HCT116 (cell line): ENCODE data around the gene TMEM150C. TPM values are rescaled to one million over a fixed set of nuclear protein-coding genes. Genes with fewer than 3 reads are reported as not detected.

Experiments used
- ATAC-seq: fragments of 200-7000 bp; cut with Tn5 transposase; 2 replicates; pipeline ENCODE4 v1.9.1; 2020; ENCODE audit warnings: mild to moderate bottlenecking, moderate library complexity
- BruUV-seq: library from RNA; stranded (reverse); fragments of 400-500 nt; replicated peaks from 2 replicates; lab custom pipeline; 2021; lab: Mats Ljungman, UMichigan
- CTCF ChIA-PET: fragments of 300-600 bp; sonication (Branson Sonifier 250); formaldehyde crosslinking; loops from one replicate; lab custom pipeline; 2021; ENCODE audit warnings: antibody characterized with exemption; lab: Charles Lee
- POLR2A ChIA-PET: fragments of 300-600, 350-600 bp; sonication (Branson Sonifier 250); formaldehyde crosslinking; loops from one replicate; lab custom pipeline; 2021; ENCODE audit warnings: antibody characterized with exemption; lab: Charles Lee
- RAD21 ChIA-PET, 2 experiments: fragments of 300-600 bp; sonication (Branson Sonifier 250); formaldehyde crosslinking; loops; one replicate each; lab custom pipeline; 2023; ENCODE audit warnings: low total read pairs in 2 of 2; ENCODE audit not compliant: uncharacterized antibody in 2 of 2, unreplicated experiment in 2 of 2, low non-redundant PET in 1 of 2; lab: Charles Lee
- DNase-seq: peaks from one replicate; pipeline ENCODE4 v3.0.0-alpha.2; 2010; ENCODE audit warnings: low read depth, low spot score
- H2AFZ ChIP-seq: fragments of 200-600 bp; shearing (Covaris generic), sonication (generic); 2 replicates; pipeline ENCODE4 v1.6.1; 2017; ENCODE audit warnings: low read depth, mixed run types, mixed read lengths, antibody characterized with exemption, low read length; ENCODE audit not compliant: poor library complexity, severe bottlenecking
- H3K27ac ChIP-seq: 2 replicates; pipeline ENCODE4 v1.5.1; 2012; ENCODE audit warnings: low read depth, low read length
- H3K27me3 ChIP-seq: fragments of 200-600 bp; sonication (generic); 2 replicates; pipeline ENCODE4 v1.6.1; 2016; ENCODE audit warnings: mixed run types, low read length, mixed read lengths; ENCODE audit not compliant: insufficient read depth
- H3K36me3 ChIP-seq, 2 experiments: fragments of 200-500 bp in 1 of 2; fragments of 200-600 bp in 1 of 2; sonication (Bioruptor generic) in 1 of 2; sonication (generic) in 1 of 2; 2 replicates each; pipeline versions ENCODE4 v1.5.1 to v1.6.1; 2014 to 2016; ENCODE audit warnings: low read length in 2 of 2, inconsistent platforms in 1 of 2, mixed read lengths in 1 of 2, mixed run types in 1 of 2; ENCODE audit not compliant: insufficient read depth in 2 of 2, control insufficient read depth in 1 of 2
- H3K4me1 ChIP-seq, 2 experiments: fragments of 200-600 bp in 1 of 2; sonication (generic) in 1 of 2; 2 replicates each; pipeline versions ENCODE4 v1.5.1 to v1.6.1; 2012 to 2017; ENCODE audit warnings: low read length in 2 of 2, inconsistent platforms in 1 of 2, mild to moderate bottlenecking in 1 of 2, mixed read lengths in 1 of 2, mixed run types in 1 of 2, moderate library complexity in 1 of 2; ENCODE audit not compliant: insufficient read depth in 2 of 2, control insufficient read depth in 1 of 2
- H3K4me2 ChIP-seq: fragments of 200-600 bp; sonication (generic); 2 replicates; pipeline ENCODE4 v1.6.1; 2017; ENCODE audit warnings: mixed run types, low read length, mixed read lengths
- H3K4me3 ChIP-seq, 2 experiments: fragments of 200-600 bp in 1 of 2; sonication (generic) in 1 of 2; replicated peaks in 1 of 2; 2 replicates each; pipeline ENCODE4 v1.5.1; 2011 to 2016; ENCODE audit warnings: low read length in 2 of 2, control low read depth in 1 of 2, low read depth in 1 of 2, mild to moderate bottlenecking in 1 of 2, mixed read lengths in 1 of 2, mixed run types in 1 of 2
- H3K79me2 ChIP-seq: fragments of 200-600 bp; sonication (generic); 2 replicates; pipeline ENCODE4 v1.6.1; 2017; ENCODE audit warnings: mild to moderate bottlenecking, mixed run types, low read length, moderate library complexity, mixed read lengths; ENCODE audit not compliant: insufficient read depth
- H3K9ac ChIP-seq: fragments of 200-600 bp; sonication (generic); 2 replicates; pipeline ENCODE4 v1.6.1; 2016; ENCODE audit warnings: low read length, mixed read lengths
- H3K9me2 ChIP-seq: fragments of 200-600 bp; sonication (generic), shearing (Covaris generic); 2 replicates; pipeline ENCODE4 v1.6.1; 2017; ENCODE audit warnings: mixed run types, mild to moderate bottlenecking, moderate library complexity; ENCODE audit not compliant: insufficient read depth
- H3K9me3 ChIP-seq, 2 experiments: fragments of 200-500 bp in 1 of 2; fragments of 200-600 bp in 1 of 2; sonication (Bioruptor generic) in 1 of 2; sonication (generic) in 1 of 2; 2 replicates each; pipeline ENCODE4 v1.6.1; 2014 to 2017; ENCODE audit warnings: low read length in 2 of 2, mixed read lengths in 2 of 2, inconsistent platforms in 1 of 2, low read depth in 1 of 2, mild to moderate bottlenecking in 1 of 2, mixed run types in 1 of 2, moderate library complexity in 1 of 2; ENCODE audit not compliant: control insufficient read depth in 1 of 2, insufficient read depth in 1 of 2
- H4K20me1 ChIP-seq: fragments of 200-600 bp; sonication (generic), shearing (Covaris generic); 2 replicates; pipeline ENCODE4 v1.6.1; 2017; ENCODE audit warnings: mixed run types, mild to moderate bottlenecking, moderate library complexity; ENCODE audit not compliant: insufficient read depth
- EGR1 ChIP-seq: IDR thresholded peaks from 2 replicates; pipeline ENCODE4 v1.6.1; 2012; ENCODE audit warnings: low read depth
- EZH2 ChIP-seq: fragments of 200-600 bp; sonication (generic); IDR thresholded peaks from 2 replicates; pipeline ENCODE4 v1.6.1; 2017; ENCODE audit warnings: antibody characterized with exemption, mixed run types
- POLR2A ChIP-seq: IDR thresholded peaks from 2 replicates; pipeline ENCODE4 v1.7.0; 2011; ENCODE audit warnings: borderline replicate concordance; ENCODE audit not compliant: insufficient read depth, insufficient read length; ENCODE audit errors: extremely low read depth
- POLR2AphosphoS5 ChIP-seq: IDR thresholded peaks from 2 replicates; pipeline ENCODE4 v1.6.1; 2011; ENCODE audit warnings: mild to moderate bottlenecking, low read depth, low read length, moderate library complexity
- RAD21 ChIP-seq: IDR thresholded peaks from 2 replicates; pipeline ENCODE4 v1.6.1; 2012; ENCODE audit warnings: low read depth, mild to moderate bottlenecking
- SIN3A ChIP-seq: IDR thresholded peaks from 2 replicates; pipeline ENCODE4 v1.6.1; 2012; ENCODE audit warnings: low read depth
- SP1 ChIP-seq: IDR thresholded peaks from 2 replicates; pipeline ENCODE4 v1.6.1; 2012; ENCODE audit warnings: low read depth
- SRF ChIP-seq: IDR thresholded peaks from 2 replicates; pipeline ENCODE4 v1.6.1; 2012; ENCODE audit warnings: low read depth
- TCF7L2 ChIP-seq: IDR thresholded peaks from 2 replicates; pipeline ENCODE4 v1.7.0; 2011; ENCODE audit warnings: borderline replicate concordance, inconsistent platforms; ENCODE audit not compliant: insufficient read depth, insufficient read length; ENCODE audit errors: extremely low read depth
- YY1 ChIP-seq: IDR thresholded peaks from 2 replicates; pipeline ENCODE4 v1.6.1; 2011; ENCODE audit warnings: low read length, low read depth, moderate library complexity, mild to moderate bottlenecking; ENCODE audit not compliant: insufficient replicate concordance; ENCODE audit errors: extremely low read depth
- ZFX ChIP-seq: fragments of 450-650 bp; IDR thresholded peaks from 2 replicates; pipeline ENCODE4 v1.6.1; 2017
- ZNF274 ChIP-seq: fragments of 200-500 bp; sonication (Bioruptor generic); IDR thresholded peaks from 2 replicates; pipeline ENCODE4 v1.6.1; 2014; ENCODE audit warnings: mild to moderate bottlenecking, low read depth, low read length, inconsistent platforms
- intact Hi-C: fragments of 100-400 bp; cut with micrococcal nuclease; formaldehyde crosslinking; loops from 2 replicates; pipeline ENCODE4 v1.10.0; 2022
- total RNA-seq: library from RNA; stranded (reverse); gene quantifications from one replicate; pipeline ENCODE4 v1.2.1, GENCODE V29; 2021; ENCODE audit not compliant: unreplicated experiment
- TF ChIP-seq, protein P1 (sequence below): IDR thresholded peaks from 2 replicates; pipeline ENCODE4 v1.6.1; 2012; ENCODE audit warnings: low read depth
- TF ChIP-seq, protein P2 (sequence below): IDR thresholded peaks from 2 replicates; pipeline ENCODE4 v1.6.1; 2012
- TF ChIP-seq, protein P3 (sequence below): IDR thresholded peaks from 2 replicates; pipeline ENCODE4 v1.6.1; 2011; ENCODE audit warnings: mild to moderate bottlenecking, low read length, moderate library complexity; ENCODE audit not compliant: insufficient replicate concordance; ENCODE audit errors: extremely low read depth

TMEM150C gene
- total RNA-seq, 1 experiment from 2014 or later: 1.2 TPM

DNA sequence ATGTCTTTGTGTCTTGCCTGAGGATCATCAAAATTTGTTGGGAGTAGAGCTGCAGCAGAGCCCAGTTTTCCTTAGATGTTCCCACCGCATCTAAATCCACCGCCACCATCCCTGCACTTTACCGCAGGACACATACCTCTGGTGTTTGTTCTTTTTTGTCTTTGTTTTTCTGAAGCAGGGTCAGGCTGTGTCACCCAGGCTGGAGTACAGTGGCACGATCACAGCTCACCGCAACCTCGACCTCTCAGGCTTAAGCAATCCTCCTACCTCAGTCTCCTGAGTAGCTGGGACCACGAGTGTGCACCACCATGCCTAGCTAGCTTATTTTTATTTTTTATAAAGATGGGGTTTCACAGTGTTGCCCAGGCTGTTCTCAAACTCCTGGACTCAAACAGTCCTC, 126.8 kb downstream of the TMEM150C start:
- Histone ChIP-seq H3K9ac (no peak overlapping the region), H3K4me1 (peaks cover 7 to 19% of the 10 kb centered on the region in 2 experiments; a peak in 3 of 4 replicates), H3K79me2 (peaks cover 95% of the 10 kb centered on the region), H2AFZ (no peak overlapping the region), H3K9me2 (no peaks in the 10 kb centered on the region), H3K9me3 (no peaks in the 10 kb centered on the region), H3K4me3 (no peak overlapping the region), H3K27me3 (no peaks in the 10 kb centered on the region), H4K20me1 (peaks cover 27% of the 10 kb centered on the region; the same call in 1 of the 2 replicates), H3K27ac (no peak overlapping the region), H3K36me3 (0 out of 4 replicates have a peak, but pooled peaks cover 3 to 8% of the 10 kb centered on the region in 2 experiments), H3K4me2 (no peak overlapping the region)
- no peak for ATAC-seq
- ChIA-PET CTCF (no interaction called here), POLR2A (no interaction called here), RAD21 (no interaction called here)
- no peak for TF ChIP-seq POLR2AphosphoS5
- TF ChIP-seq SP1: no peak
- no peak for TF ChIP-seq POLR2A
- TF ChIP-seq, protein P1, sequence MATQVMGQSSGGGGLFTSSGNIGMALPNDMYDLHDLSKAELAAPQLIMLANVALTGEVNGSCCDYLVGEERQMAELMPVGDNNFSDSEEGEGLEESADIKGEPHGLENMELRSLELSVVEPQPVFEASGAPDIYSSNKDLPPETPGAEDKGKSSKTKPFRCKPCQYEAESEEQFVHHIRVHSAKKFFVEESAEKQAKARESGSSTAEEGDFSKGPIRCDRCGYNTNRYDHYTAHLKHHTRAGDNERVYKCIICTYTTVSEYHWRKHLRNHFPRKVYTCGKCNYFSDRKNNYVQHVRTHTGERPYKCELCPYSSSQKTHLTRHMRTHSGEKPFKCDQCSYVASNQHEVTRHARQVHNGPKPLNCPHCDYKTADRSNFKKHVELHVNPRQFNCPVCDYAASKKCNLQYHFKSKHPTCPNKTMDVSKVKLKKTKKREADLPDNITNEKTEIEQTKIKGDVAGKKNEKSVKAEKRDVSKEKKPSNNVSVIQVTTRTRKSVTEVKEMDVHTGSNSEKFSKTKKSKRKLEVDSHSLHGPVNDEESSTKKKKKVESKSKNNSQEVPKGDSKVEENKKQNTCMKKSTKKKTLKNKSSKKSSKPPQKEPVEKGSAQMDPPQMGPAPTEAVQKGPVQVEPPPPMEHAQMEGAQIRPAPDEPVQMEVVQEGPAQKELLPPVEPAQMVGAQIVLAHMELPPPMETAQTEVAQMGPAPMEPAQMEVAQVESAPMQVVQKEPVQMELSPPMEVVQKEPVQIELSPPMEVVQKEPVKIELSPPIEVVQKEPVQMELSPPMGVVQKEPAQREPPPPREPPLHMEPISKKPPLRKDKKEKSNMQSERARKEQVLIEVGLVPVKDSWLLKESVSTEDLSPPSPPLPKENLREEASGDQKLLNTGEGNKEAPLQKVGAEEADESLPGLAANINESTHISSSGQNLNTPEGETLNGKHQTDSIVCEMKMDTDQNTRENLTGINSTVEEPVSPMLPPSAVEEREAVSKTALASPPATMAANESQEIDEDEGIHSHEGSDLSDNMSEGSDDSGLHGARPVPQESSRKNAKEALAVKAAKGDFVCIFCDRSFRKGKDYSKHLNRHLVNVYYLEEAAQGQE: no peak
- TF ChIP-seq SIN3A: no peak
- TF ChIP-seq, protein P2, sequence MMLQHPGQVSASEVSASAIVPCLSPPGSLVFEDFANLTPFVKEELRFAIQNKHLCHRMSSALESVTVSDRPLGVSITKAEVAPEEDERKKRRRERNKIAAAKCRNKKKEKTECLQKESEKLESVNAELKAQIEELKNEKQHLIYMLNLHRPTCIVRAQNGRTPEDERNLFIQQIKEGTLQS: no peak
- no peak for TF ChIP-seq TCF7L2
- TF ChIP-seq EGR1: no peak
- no peak for TF ChIP-seq EZH2
- TF ChIP-seq RAD21: no peak
- TF ChIP-seq YY1: no peak
- TF ChIP-seq ZNF274: no peak
- TF ChIP-seq SRF: no peak
- TF ChIP-seq ZFX: no peak
- TF ChIP-seq, protein P3, sequence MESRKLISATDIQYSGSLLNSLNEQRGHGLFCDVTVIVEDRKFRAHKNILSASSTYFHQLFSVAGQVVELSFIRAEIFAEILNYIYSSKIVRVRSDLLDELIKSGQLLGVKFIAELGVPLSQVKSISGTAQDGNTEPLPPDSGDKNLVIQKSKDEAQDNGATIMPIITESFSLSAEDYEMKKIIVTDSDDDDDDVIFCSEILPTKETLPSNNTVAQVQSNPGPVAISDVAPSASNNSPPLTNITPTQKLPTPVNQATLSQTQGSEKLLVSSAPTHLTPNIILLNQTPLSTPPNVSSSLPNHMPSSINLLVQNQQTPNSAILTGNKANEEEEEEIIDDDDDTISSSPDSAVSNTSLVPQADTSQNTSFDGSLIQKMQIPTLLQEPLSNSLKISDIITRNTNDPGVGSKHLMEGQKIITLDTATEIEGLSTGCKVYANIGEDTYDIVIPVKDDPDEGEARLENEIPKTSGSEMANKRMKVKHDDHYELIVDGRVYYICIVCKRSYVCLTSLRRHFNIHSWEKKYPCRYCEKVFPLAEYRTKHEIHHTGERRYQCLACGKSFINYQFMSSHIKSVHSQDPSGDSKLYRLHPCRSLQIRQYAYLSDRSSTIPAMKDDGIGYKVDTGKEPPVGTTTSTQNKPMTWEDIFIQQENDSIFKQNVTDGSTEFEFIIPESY: no peak
- no TSS peak for BruUV-seq
- DNase-seq: no peak
- intact Hi-C loops: no loop called here
